ENCODE measurements around the gene LLGL2. TPM values are rescaled to one million over a fixed set of nuclear protein-coding genes. Genes with fewer than 3 reads are reported as not detected.

Gene LLGL2
- total and polyA plus RNA-seq, 9 donors = 0.20 to 45.4 (median 15.1) TPM

DNA sequence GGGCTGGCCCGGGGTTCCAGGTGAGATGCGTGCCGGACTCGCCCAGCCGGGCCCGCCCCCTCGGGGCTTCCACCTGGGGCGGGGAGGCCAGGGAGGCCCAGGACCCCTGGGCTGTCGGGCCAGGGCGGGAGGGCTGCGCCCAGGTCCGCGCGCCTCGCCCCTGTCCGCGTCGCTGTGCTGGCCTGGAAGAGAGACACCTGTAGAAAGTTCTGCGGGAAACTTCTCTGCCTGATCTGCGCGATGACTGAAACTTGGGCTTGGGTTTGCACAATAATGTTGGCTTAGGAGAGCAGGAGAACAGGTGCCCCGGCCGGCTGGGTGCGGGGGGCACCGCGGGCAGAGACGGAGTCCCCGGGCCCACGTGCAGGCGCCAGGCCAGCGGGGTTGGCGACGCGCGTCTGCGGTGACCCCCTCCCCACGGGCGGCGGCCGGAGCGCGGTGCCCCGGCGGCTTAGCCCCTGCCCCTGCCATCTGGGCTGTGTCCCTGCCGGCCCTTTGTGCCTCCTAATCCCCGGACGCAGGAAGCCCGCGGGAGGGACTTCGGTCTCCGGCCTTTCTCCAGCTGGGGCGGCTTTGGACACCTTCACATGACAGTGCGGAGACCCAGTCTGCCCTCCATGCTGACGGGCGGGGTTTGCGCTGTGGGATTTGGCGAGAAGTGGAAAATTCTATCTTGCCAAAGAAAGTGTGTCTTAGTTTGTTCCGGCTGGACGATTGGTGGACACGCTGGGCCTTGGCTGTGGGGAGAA, 483 bp downstream of the LLGL2 start:
- Histone ChIP-seq H3K27ac (peak overlapping the region in 1 of 2 donors; percentile 50), H3K27me3 (no peaks in the 10 kb centered on the region), H3K9me3 (no peaks in the 10 kb centered on the region), H3K4me3 (peak overlapping the region; percentile 75), H3K4me1 (ENCODE audit: insufficient read depth) (no peaks in the 10 kb centered on the region), H3K36me3 (no peaks in the 10 kb centered on the region)
- 2 to 3% (median 2%) methylated on average over 46 to 60 of the region's 60 CpGs for WGBS, 3 donors
- peak in 1 of 5 donors; percentile 57 for DNase-seq
- TF ChIP-seq EP300 (IDR thresholded peaks at IDR 0.05) (no peak), POLR2A (IDR thresholded peaks at IDR 0.05) (no peak)
- TF ChIP-seq, protein P1, sequence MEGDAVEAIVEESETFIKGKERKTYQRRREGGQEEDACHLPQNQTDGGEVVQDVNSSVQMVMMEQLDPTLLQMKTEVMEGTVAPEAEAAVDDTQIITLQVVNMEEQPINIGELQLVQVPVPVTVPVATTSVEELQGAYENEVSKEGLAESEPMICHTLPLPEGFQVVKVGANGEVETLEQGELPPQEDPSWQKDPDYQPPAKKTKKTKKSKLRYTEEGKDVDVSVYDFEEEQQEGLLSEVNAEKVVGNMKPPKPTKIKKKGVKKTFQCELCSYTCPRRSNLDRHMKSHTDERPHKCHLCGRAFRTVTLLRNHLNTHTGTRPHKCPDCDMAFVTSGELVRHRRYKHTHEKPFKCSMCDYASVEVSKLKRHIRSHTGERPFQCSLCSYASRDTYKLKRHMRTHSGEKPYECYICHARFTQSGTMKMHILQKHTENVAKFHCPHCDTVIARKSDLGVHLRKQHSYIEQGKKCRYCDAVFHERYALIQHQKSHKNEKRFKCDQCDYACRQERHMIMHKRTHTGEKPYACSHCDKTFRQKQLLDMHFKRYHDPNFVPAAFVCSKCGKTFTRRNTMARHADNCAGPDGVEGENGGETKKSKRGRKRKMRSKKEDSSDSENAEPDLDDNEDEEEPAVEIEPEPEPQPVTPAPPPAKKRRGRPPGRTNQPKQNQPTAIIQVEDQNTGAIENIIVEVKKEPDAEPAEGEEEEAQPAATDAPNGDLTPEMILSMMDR (IDR thresholded peaks at IDR 0.05) = no peak
- intact Hi-C loops (cut with DNase I) = loop anchor here in 1 of 4 donors (5.0 kb wide), 1 partner anchor 61 kb away; the partner anchor contains the start of gene MYO15B

DNA sequence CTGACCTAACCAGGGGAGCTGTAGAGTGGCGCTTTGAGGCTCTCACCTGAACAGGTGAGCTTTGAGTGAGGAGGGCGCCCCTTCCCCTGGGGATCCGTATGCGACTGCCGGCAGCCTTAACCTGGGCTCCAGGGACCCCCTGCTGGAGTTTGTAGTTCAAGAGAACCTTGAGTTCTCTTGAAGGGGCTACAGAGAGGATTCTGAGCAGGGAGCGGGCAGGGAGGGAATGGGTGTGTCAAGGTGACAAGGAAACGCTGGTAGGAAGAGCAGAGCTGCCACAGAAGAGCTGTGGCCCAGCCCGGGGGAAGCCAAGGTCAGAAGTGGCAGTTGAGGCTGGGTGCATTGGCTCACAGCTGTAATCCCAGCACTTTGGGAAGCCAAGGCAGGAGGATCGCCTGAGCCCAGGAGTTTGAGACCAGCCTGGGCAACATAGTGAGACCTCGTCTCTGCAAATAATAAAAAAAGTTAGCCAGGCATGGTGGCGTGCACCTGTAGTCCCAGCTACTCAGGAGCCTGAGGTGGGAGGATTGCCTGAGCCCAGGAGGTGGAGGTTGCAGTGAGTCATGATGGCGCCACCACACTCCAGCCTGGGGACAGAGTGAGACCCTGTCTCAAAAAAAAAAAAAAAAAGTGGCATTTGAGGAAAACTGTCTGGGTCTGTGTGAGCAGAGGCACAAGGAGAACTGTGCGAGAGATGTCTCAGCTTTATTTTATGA, 1.2 kb downstream of the LLGL2 start:
- Histone ChIP-seq H3K4me1 (ENCODE audit: insufficient read depth) (no peaks in the 10 kb centered on the region), H3K27ac (no peak overlapping the region), H3K27me3 (no peaks in the 10 kb centered on the region), H3K9me3 (no peaks in the 10 kb centered on the region), H3K4me3 (peak overlapping the region; percentile 75), H3K36me3 (no peaks in the 10 kb centered on the region)
- TF ChIP-seq POLR2A (IDR thresholded peaks at IDR 0.05) (no peak), EP300 (IDR thresholded peaks at IDR 0.05) (no peak)
- TF ChIP-seq, protein P1 (IDR thresholded peaks at IDR 0.05) = no peak
- no peak for DNase-seq
- WGBS, 3 donors = 61 to 65% (median 64%) methylated on average over 13 of the region's 13 CpGs
- intact Hi-C loops (cut with DNase I) = loop anchor here in 1 of 4 donors (5.0 kb wide), 1 partner anchor 61 kb away; the partner anchor contains the start of gene MYO15B

DNA sequence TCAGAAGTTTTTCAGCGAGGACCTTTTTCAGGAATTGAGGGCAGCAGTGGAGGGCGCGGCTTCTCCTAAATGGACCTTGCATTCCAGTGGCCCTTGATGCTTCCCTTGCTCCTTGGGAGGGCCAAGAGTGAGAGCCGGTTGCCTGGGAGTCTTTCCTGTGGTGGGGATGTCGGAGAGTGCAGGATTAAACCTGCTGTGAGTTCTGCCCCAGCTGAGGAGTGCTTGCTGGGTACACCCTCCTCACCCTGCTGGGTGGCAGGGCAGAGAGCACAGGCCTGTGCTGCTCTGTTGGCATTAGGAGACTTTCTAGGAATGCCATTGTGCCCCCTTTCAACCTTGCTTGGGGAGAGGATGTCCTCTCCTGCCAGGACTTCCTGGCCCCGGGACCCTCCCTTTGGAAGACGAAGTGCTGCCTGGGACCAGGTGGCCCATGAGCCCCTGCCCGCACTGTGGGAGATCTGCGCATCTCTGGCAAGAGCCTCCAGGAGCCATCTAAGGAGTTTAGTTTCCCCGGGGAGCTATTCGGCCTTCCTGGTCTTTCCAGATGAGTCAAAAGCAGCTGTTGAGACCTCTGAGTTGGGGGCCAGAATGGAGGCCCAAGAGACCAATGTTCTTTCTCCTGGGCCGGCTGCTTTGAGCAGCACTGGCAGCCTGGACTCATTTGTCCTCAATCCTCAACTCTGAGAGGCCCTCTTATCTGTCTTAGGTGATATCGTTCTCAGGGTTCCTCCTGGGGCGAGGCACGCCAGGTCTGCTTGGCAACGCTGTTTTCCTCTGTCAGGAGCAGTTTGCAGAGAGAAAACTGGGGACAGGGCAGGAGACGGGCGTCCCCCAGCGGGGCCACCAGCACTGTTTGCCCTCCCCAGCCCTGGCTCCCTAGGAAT, 5.6 kb downstream of the LLGL2 start:
- 82 to 85% (median 82%) methylated on average over 19 of the region's 19 CpGs for WGBS, 3 donors
- Histone ChIP-seq H3K27me3 (no peaks in the 10 kb centered on the region), H3K4me3 (no peak overlapping the region), H3K9me3 (no peaks in the 10 kb centered on the region), H3K27ac (no peak overlapping the region), H3K36me3 (no peaks in the 10 kb centered on the region), H3K4me1 (ENCODE audit: insufficient read depth) (no peaks in the 10 kb centered on the region)
- TF ChIP-seq POLR2A (IDR thresholded peaks at IDR 0.05) = no peak
- TF ChIP-seq, protein P1 (IDR thresholded peaks at IDR 0.05) = no peak
- TF ChIP-seq EP300 (IDR thresholded peaks at IDR 0.05) = no peak
- intact Hi-C loops (cut with DNase I) = no loop called here
- DNase-seq = no peak

DNA sequence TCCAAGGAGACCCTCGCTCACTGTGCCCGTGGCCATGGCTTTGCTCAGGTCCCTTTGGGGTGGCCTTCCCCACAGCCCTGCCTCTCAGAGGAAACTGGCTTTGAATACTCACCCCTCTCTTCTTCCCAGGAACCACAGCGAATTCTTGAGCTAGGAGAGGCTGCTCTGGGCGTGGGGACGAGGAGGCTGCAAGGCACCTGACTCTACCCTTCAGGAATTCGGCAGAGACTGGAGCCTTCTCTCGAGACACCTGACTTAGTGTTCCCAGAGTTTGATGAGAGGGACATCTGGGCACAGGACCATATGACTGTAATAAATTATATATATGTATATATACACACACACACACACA, 6.2 kb downstream of the LLGL2 start:
- H3K4me3 ChIP-seq = no peak overlapping the region
- DNase-seq = no peak
- H3K4me1 ChIP-seq (ENCODE audit: insufficient read depth) = no peaks in the 10 kb centered on the region
- H3K36me3 ChIP-seq = no peaks in the 10 kb centered on the region
- TF ChIP-seq, protein P1 (IDR thresholded peaks at IDR 0.05) = no peak
- no peak for TF ChIP-seq EP300 (IDR thresholded peaks at IDR 0.05)
- no peak for TF ChIP-seq POLR2A (IDR thresholded peaks at IDR 0.05)
- 90 to 93% (median 90%) methylated on average over 7 of the region's 7 CpGs for WGBS, 3 donors
- H3K27me3 ChIP-seq = no peaks in the 10 kb centered on the region
- H3K9me3 ChIP-seq = no peaks in the 10 kb centered on the region
- intact Hi-C loops (cut with DNase I) = no loop called here
- H3K27ac ChIP-seq = no peak overlapping the region
